Osteocyte (in vitro differentiated cells): ENCODE measurements around the gene SPATA2. TPM values are rescaled to one million over a fixed set of nuclear protein-coding genes. Genes with fewer than 3 reads are reported as not detected.

Experiments
- DNase-seq: peaks from one replicate; pipeline ENCODE4 v3.0.0; 2021; ENCODE audit warnings: mixed read lengths; ENCODE audit not compliant: unreplicated experiment; ENCODE audit errors: extremely low spot score
- H3K27ac Mint-ChIP-seq: one replicate; pipeline ENCODE4 v1.8.0; 2021; ENCODE audit warnings: mild to moderate bottlenecking, mixed read lengths; ENCODE audit not compliant: unreplicated experiment
- H3K27me3 Mint-ChIP-seq: one replicate; pipeline ENCODE4 v1.8.0; 2021; ENCODE audit warnings: mixed read lengths; ENCODE audit not compliant: unreplicated experiment
- H3K36me3 Mint-ChIP-seq: one replicate; pipeline ENCODE4 v1.8.0; 2021; ENCODE audit warnings: mixed read lengths; ENCODE audit not compliant: unreplicated experiment
- H3K4me1 Mint-ChIP-seq: one replicate; pipeline ENCODE4 v1.8.0; 2021; ENCODE audit warnings: mixed read lengths; ENCODE audit not compliant: unreplicated experiment
- H3K4me3 Mint-ChIP-seq: one replicate; pipeline ENCODE4 v1.8.0; 2021; ENCODE audit warnings: mild to moderate bottlenecking, moderate library complexity, mixed read lengths; ENCODE audit not compliant: unreplicated experiment
- H3K9me3 Mint-ChIP-seq: one replicate; pipeline ENCODE4 v1.8.0; 2021; ENCODE audit warnings: mixed read lengths; ENCODE audit not compliant: unreplicated experiment
- CTCF ChIP-seq: fragments of 200-600 bp; sonication (generic); IDR thresholded peaks from 2 replicates; pipeline ENCODE4 v1.5.0; 2021; ENCODE audit warnings: antibody characterized with exemption, mild to moderate bottlenecking, moderate library complexity
- total RNA-seq: library from RNA; stranded (reverse); gene quantifications from 2 replicates; pipeline ENCODE4 v1.2.1, GENCODE V29; 2021

Gene SPATA2
- total RNA-seq, 1 donor from 2014 or later = 6.6 TPM

- H3K9me3 Mint-ChIP-seq = no peaks in the 10 kb centered on the region
- no peak for TF ChIP-seq CTCF
Observed at GRCh38 chr20:49919009-49919408, 3.7 kb upstream of the SPATA2 start.

DNA sequence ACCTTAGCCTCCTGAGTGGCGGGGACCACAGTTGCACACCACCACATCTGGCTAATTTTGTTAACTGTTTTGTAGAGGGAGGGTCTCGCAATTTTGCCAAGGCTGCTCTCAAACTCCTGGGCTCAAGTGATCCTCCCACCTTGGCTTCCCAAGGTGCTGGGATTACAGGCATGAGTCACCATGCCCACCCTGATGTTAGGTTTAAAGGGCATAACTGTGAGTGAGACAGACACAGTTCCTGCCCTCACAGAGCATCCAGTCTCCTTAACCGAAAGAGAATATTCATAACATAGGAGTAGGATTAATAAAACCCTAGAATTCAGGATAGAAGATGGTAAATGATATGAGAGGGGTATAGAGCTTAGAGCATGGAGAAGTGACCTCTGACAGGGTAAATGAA is 3.1 kb upstream of the SPATA2 start:
- no peaks in the 10 kb centered on the region for H3K36me3 Mint-ChIP-seq
- no peak for DNase-seq
- H3K27ac Mint-ChIP-seq = no peak overlapping the region
- TF ChIP-seq CTCF = no peak
- H3K27me3 Mint-ChIP-seq = no peaks in the 10 kb centered on the region
- H3K9me3 Mint-ChIP-seq = no peaks in the 10 kb centered on the region
- no peak overlapping the region for H3K4me3 Mint-ChIP-seq
- H3K4me1 Mint-ChIP-seq = peaks cover 22% of the 10 kb centered on the region

More at GRCh38 chr20:49919009-49919408, 3.7 kb upstream of the SPATA2 start:
- Mint-ChIP-seq H3K36me3 (no peaks in the 10 kb centered on the region), H3K27ac (no peak overlapping the region), H3K4me3 (no peak overlapping the region), H3K27me3 (no peaks in the 10 kb centered on the region), H3K4me1 (peaks cover 16% of the 10 kb centered on the region)
- DNase-seq = no peak

GRCh38 chr20:49916146-49917002 is 1.0 kb upstream of the SPATA2 start:
- Mint-ChIP-seq H3K27ac (peak overlapping the region; percentile 100), H3K4me1 (peaks cover 31% of the 10 kb centered on the region), H3K36me3 (no peaks in the 10 kb centered on the region), H3K4me3 (peak overlapping the region; percentile 98), H3K9me3 (no peaks in the 10 kb centered on the region), H3K27me3 (no peaks in the 10 kb centered on the region)
- DNase-seq = no peak
- no peak for TF ChIP-seq CTCF

DNA sequence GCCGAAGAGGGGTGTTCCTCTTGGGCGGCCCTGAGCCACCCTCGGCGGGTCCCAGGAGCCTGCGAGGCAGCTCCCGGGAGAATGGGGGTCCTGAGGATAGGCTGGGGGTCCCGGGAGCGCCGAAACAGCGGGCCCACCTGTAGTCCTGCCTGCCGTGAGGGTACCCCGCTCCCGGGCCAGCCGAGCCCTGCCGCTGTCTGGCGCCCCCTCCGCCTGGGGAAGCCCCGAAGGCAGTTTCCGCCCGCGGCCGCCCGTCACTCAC is 280 bp downstream of the SPATA2 start:
- H3K4me1 Mint-ChIP-seq = peaks cover 31% of the 10 kb centered on the region

More for the DNA sequence above, 280 bp downstream of the SPATA2 start:
- H3K27me3 Mint-ChIP-seq = no peaks in the 10 kb centered on the region
- H3K36me3 Mint-ChIP-seq = no peaks in the 10 kb centered on the region
- TF ChIP-seq CTCF = no peak
- peak overlapping the region; percentile 98 for H3K4me3 Mint-ChIP-seq
- DNase-seq = no peak
- no peaks in the 10 kb centered on the region for H3K9me3 Mint-ChIP-seq
- H3K27ac Mint-ChIP-seq = peak overlapping the region; percentile 90
